Naive thymus-derived CD8-positive, alpha-beta T cell (primary cell): ENCODE results near the gene MAP2K5. TPM values are rescaled to one million over a fixed set of nuclear protein-coding genes. Genes with fewer than 3 reads are reported as not detected.

Experiments used
- ATAC-seq, 2 donors: fragments of 150-1000 bp; cut with Tn5 transposase in 1 of 2; sonication (Bioruptor Pico), chemical (Tn5 transposase) in 1 of 2; 1 replicate in 1 of 2; 2 replicates in 1 of 2; pipeline ENCODE4 v1.10.0; 2021; ENCODE audit warnings: mild to moderate bottlenecking in 2 of 2, moderate library complexity in 2 of 2
- POLR2A ChIA-PET: fragments of 350-600 bp; sonication (Branson Sonifier 250); formaldehyde crosslinking; loops from one replicate; lab custom pipeline; 2021; ENCODE audit warnings: antibody characterized with exemption; lab: Charles Lee
- DNase-seq, 10 donors: peaks; one replicate each; pipeline versions ENCODE4 v3.0.0 to v3.0.0-alpha.2; 2020 to 2022
- H3K27ac Mint-ChIP-seq, 10 donors: one replicate each; pipeline ENCODE4 v1.8.0; 2020 to 2022; ENCODE audit warnings: mild to moderate bottlenecking in 10 of 10, mixed read lengths in 10 of 10, moderate library complexity in 4 of 10, inconsistent platforms in 1 of 10
- H3K27me3 Mint-ChIP-seq, 5 donors: one replicate each; pipeline ENCODE4 v1.8.0; 2021 to 2022; ENCODE audit warnings: mixed read lengths in 5 of 5
- H3K36me3 Mint-ChIP-seq, 3 donors: one replicate each; pipeline ENCODE4 v1.8.0; 2020 to 2022; ENCODE audit warnings: mixed read lengths in 3 of 3, mild to moderate bottlenecking in 2 of 3, inconsistent platforms in 1 of 3
- H3K4me1 Mint-ChIP-seq, 4 donors: one replicate each; pipeline ENCODE4 v1.8.0; 2021 to 2022; ENCODE audit warnings: mixed read lengths in 4 of 4
- H3K4me3 Mint-ChIP-seq, 10 donors: one replicate each; pipeline ENCODE4 v1.8.0; 2020 to 2022; ENCODE audit warnings: mild to moderate bottlenecking in 10 of 10, mixed read lengths in 10 of 10, moderate library complexity in 6 of 10, inconsistent platforms in 1 of 10
- H3K9me3 Mint-ChIP-seq, 9 donors: one replicate each; pipeline ENCODE4 v1.8.0; 2020 to 2022; ENCODE audit warnings: mixed read lengths in 9 of 9, mild to moderate bottlenecking in 3 of 9, inconsistent platforms in 1 of 9, moderate library complexity in 1 of 9
- polyA plus RNA-seq, 3 donors: library from polyadenylated mRNA; unstranded; fragments of 300-500 nt; fragmentation: Illumina TruSeq; gene quantifications; one replicate each; pipeline ENCODE4 v1.2.3, GENCODE V29; 2021
- total RNA-seq, 8 experiments: library from RNA in 2 of 8; stranded (reverse) in 2 of 8; gene quantifications; one replicate each; pipeline ENCODE4 v1.2.3 and lab custom pipeline; 2021 to 2026

MAP2K5 gene
- total and polyA plus RNA-seq, 5 experiments from 2014 or later, result 17.8 to 37.6 (median 22.5) TPM

DNA sequence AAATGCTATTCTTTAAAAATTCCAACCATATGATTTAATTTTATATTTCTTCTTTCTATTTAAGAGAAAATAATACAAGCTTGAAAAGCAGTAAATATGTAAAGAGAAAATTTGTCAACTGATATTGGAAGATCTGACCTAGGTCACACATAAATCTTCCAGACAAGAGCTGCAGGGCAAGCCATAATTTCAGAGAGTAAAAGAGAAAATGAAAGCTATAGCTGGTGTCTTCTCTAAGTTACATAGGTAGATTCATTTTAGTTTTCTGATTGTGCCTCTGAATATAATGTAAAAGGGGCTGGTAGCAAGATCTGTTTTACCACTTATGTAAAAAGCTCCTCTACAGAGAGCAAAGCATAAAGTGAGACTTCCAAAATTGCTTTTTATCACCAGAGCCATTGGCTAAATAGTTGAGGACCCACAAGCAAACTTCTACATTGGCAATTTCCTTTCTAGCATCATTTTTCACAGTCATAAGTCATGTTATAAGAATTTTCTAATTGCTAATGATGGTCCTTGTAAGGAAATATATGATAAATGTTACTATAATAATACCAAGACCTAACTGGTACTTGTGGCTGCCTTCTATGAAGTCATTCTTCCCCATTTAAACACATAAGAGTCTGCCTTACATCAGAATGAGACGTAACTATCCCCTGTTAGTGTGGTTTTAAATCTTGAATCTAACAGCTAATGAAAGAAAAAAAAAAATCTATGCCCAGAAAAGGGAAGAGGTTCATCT is 202.0 kb downstream of the MAP2K5 start:
- H3K27me3 Mint-ChIP-seq, result no peaks in the 10 kb centered on the region
- peaks cover 28 to 66% (median 58%) of the 10 kb centered on the region in 4 donors for H3K4me1 Mint-ChIP-seq
- H3K9me3 Mint-ChIP-seq, result no peaks in the 10 kb centered on the region
- peak in 1 of 2 donors; percentile 51 for ATAC-seq
- H3K36me3 Mint-ChIP-seq, result peaks cover 0 to 4% (median 2%) of the 10 kb centered on the region in 3 donors
- peak overlapping the region; percentile 20 to 92 (median 78) for H3K27ac Mint-ChIP-seq
- no peak for DNase-seq
- POLR2A ChIA-PET, result interaction anchor here (0.6 to 1.7 kb wide), 3 partner anchors 11 to 17 kb away, joined by 3 to 7 read pairs (median 3); no protein-coding TSS in a partner anchor
- peak overlapping the region; percentile 8 to 77 (median 64) for H3K4me3 Mint-ChIP-seq

DNA sequence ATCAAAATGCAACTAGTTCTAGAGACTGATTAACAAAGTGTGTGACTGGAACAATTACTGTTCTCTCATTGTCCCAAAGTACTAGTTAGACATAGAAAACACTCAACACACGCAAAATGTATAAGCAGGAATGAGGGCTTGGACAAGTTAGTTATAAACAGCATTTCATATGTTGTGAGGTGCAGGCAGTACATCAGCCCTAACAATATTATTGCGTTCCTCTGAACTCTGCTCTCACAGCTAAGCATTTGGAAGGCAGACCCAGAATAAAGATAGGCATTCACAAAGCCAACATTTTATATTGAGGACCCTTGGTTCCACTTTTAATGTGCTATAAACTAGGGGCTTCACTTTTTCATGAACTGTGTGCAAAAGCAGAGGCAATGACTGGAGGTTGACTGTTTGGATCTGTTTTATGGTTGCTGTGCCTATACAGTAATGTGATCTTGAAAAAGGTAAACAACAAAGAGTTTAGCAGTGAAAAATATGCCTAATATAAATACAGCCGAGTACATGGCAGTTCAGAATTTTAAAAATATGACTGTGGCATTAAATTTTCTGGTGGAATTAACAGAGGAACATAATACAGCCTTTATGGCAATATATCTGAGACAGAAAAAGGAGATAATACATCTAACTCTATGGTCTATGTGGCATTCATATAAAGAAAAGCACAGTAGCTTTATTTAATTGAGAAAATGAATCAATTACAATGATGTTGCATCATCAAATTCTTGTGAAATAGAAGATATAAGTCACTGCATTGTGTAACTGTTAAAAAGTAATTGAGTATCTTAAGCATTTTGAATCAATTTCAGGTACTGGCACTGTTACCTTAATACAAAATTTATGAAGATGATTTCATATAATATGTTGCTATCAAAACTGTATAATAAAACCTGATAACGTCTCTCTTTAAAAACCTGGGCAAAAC is 202.8 kb downstream of the MAP2K5 start:
- POLR2A ChIA-PET, result interaction anchor here (0.6 to 1.7 kb wide), 3 partner anchors 10 to 16 kb away, joined by 3 to 7 read pairs (median 3); no protein-coding TSS in a partner anchor
- peaks cover 0 to 4% (median 0%) of the 10 kb centered on the region in 3 donors for H3K36me3 Mint-ChIP-seq
- H3K4me1 Mint-ChIP-seq, result peaks cover 31 to 70% (median 61%) of the 10 kb centered on the region in 4 donors
- H3K4me3 Mint-ChIP-seq, result peak overlapping the region; percentile 2 to 77 (median 62)
- DNase-seq, result no peak
- H3K27me3 Mint-ChIP-seq, result no peaks in the 10 kb centered on the region
- H3K27ac Mint-ChIP-seq, result peak overlapping the region; percentile 20 to 87 (median 78)
- no peaks in the 10 kb centered on the region for H3K9me3 Mint-ChIP-seq
- ATAC-seq, result no peak

DNA sequence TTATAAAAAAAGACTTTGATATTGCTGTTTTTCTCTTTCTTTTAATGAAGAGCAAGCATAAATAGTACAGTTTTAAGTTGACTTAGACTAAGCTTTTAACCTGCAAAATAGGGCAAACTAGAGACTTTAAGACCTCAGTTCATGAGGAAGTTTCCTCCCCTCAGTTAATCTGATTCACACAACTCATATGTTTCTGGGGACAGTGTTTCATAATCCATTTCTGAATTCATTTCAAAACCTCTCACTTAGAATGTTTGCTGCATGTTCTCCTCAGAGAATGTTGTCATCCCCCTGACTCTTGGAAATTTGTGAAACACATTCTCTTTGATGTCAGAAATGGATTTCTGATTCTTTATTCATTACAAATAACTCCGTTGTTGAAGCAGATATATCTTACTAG is 203.5 kb downstream of the MAP2K5 start:
- Mint-ChIP-seq H3K4me1 (peaks cover 34 to 73% (median 67%) of the 10 kb centered on the region in 4 donors), H3K9me3 (no peaks in the 10 kb centered on the region), H3K27ac (peak overlapping the region in 9 of 10 donors; percentile 6 to 86 (median 64)), H3K27me3 (no peaks in the 10 kb centered on the region), H3K36me3 (peaks cover 0 to 4% (median 0%) of the 10 kb centered on the region in 3 donors), H3K4me3 (peak overlapping the region; percentile 17 to 77 (median 56))
- DNase-seq, result no peak
- POLR2A ChIA-PET, result interaction anchor here (1.1 kb wide), 1 partner anchor 10 kb away, joined by 3 read pairs; no protein-coding TSS in a partner anchor
- peak in 1 of 2 donors; percentile 50 for ATAC-seq

DNA sequence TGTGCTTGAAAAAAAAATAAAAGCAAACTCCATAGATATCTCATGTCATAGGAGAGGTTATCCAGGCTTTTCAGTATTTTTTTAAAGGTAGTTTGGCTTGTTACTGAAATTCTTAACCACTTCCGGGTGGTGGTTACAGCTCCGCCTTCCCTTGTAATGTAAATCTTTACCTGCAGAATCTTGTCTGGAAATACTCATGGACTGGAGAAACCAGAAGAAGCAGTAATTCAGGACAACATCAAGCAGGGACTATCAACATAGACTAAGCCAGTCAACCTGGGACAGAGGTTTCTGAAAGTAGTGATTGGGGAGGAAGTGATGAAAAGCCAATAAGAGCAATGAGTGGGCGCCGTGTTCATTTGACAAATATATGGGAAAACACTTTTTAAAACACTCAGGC is 203.9 kb downstream of the MAP2K5 start:
- Mint-ChIP-seq H3K36me3 (peaks cover 0 to 4% (median 2%) of the 10 kb centered on the region in 3 donors), H3K9me3 (no peaks in the 10 kb centered on the region), H3K4me1 (peaks cover 31 to 73% (median 63%) of the 10 kb centered on the region in 4 donors), H3K4me3 (peak overlapping the region; percentile 17 to 77 (median 56)), H3K27me3 (no peaks in the 10 kb centered on the region), H3K27ac (peak overlapping the region; percentile 6 to 86 (median 62))
- DNase-seq, result peak in 1 of 10 donors; percentile 27
- POLR2A ChIA-PET, result interaction anchor here (0.6 to 1.1 kb wide), 2 partner anchors 9 kb away, joined by 3 read pairs; no protein-coding TSS in a partner anchor
- ATAC-seq, result peak in 1 of 2 donors; percentile 57

DNA sequence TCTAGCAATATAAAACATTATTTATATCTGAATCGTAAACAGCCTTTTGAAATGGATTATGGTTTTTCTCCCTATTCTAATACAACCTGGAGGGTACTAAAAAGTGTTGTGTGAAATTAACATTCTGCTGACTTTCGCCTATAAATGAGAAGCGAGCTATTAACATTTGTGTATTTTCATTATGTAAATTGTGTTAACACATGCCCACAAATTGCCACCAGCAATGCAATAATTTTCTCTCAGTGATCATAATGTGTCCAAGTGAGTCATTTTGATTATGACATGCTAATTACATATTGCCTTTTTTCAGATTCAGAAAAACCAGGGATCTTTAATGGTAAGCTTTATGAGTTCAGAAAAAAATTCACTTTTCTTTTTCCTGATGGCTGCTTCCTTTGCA is 205.4 kb downstream of the MAP2K5 start:
- DNase-seq (no peak), ATAC-seq (no peak)
- Mint-ChIP-seq H3K9me3 (no peaks in the 10 kb centered on the region), H3K27me3 (no peaks in the 10 kb centered on the region), H3K4me3 (no peak overlapping the region), H3K27ac (no peak overlapping the region), H3K4me1 (peaks cover 29 to 62% (median 55%) of the 10 kb centered on the region in 4 donors), H3K36me3 (peaks cover 0 to 4% (median 4%) of the 10 kb centered on the region in 3 donors)
- POLR2A ChIA-PET, result interaction anchor here (0.8 kb wide), 1 partner anchor 10 kb away, joined by 3 read pairs; no protein-coding TSS in a partner anchor

DNA sequence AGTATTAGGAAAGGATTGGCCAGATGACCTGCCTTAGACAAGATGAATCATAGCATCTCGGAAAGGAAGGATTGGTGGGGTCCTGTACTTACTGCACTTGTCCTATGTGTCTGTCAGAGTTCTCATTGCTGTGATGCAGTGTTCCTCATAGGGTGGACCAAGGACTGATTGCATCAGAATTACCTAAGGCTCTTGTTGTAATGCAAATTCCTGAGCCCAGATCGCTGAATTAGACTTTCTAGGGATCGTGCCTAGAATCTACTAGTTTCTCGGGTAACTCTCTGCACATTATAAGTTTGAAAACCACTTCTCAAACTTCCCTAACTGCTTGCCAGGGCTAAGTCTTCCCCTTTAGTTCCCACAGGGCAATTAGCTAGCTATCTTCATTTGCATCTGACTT is 207.9 kb downstream of the MAP2K5 start:
- POLR2A ChIA-PET, result no interaction called here
- H3K9me3 Mint-ChIP-seq, result no peaks in the 10 kb centered on the region
- no peaks in the 10 kb centered on the region for H3K27me3 Mint-ChIP-seq
- DNase-seq, result no peak
- no peak for ATAC-seq
- peaks cover 0 to 6% (median 4%) of the 10 kb centered on the region in 3 donors for H3K36me3 Mint-ChIP-seq
- peak overlapping the region in 4 of 10 donors; percentile 30 to 69 (median 45) for H3K4me3 Mint-ChIP-seq
- H3K4me1 Mint-ChIP-seq, result peaks cover 29 to 65% (median 53%) of the 10 kb centered on the region in 4 donors
- H3K27ac Mint-ChIP-seq, result peak overlapping the region in 5 of 10 donors; percentile 11 to 78 (median 51)

DNA sequence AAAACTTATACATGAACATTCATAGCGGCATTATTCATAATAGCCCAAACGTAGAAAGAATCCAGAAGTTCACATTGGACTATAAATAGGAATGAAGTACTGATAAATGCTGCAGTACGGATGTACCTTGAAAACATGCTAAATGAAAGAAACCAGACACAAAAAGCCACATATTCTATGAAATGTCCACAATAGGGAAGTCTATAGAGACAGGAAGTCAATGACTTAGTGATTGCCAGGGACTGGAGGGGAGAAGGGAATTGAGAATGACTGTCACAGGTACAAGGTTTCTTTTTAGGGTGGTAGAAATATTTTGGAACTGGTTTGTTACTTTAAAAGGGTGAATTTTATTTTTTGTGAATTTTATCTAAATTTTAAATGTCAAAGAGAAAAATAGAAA is 211.4 kb downstream of the MAP2K5 start:
- H3K27me3 Mint-ChIP-seq, result no peaks in the 10 kb centered on the region
- POLR2A ChIA-PET, result interaction anchor here (1.0 to 1.2 kb wide), 2 partner anchors 12 to 212 kb away, joined by 3 to 4 read pairs; partner anchors contain the start of gene MAP2K5
- no peak for DNase-seq
- H3K4me1 Mint-ChIP-seq, result peaks cover 47 to 76% (median 65%) of the 10 kb centered on the region in 4 donors
- ATAC-seq, result no peak
- H3K9me3 Mint-ChIP-seq, result no peaks in the 10 kb centered on the region
- peak overlapping the region in 6 of 10 donors; percentile 0 to 57 (median 30) for H3K27ac Mint-ChIP-seq
- peaks cover 0 to 6% (median 0%) of the 10 kb centered on the region in 3 donors for H3K36me3 Mint-ChIP-seq
- H3K4me3 Mint-ChIP-seq, result peak overlapping the region in 2 of 10 donors; percentile 4 to 7

DNA sequence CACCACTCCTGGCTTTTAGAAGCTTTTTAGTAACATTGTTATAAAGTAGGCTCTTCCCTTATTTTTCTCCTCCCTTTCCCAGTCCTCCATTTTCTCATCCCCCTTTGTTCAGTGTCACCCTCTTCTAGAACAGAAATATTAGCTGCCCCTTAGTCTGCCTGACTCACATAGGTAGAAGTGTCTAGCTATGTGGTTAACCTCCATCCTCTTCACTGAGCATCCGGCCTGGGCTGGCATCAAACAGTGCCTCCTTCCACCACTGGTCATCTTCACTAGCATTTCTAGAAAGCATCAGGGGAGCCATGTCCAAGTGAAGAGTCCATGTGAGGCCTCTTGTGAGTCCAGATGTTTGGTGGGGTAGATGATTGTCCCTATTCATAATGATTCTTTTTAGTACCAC is 212.8 kb downstream of the MAP2K5 start:
- ATAC-seq (no peak), DNase-seq (no peak)
- Mint-ChIP-seq H3K27me3 (no peaks in the 10 kb centered on the region), H3K27ac (peak overlapping the region in 9 of 10 donors; percentile 29 to 83 (median 54)), H3K9me3 (no peaks in the 10 kb centered on the region), H3K36me3 (peaks cover 0 to 6% (median 0%) of the 10 kb centered on the region in 3 donors), H3K4me1 (peaks cover 43 to 81% (median 72%) of the 10 kb centered on the region in 4 donors), H3K4me3 (peak overlapping the region in 6 of 10 donors; percentile 7 to 69 (median 24))
- POLR2A ChIA-PET, result interaction anchor here (0.8 to 1.8 kb wide), 3 partner anchors 9 to 213 kb away, joined by 3 to 7 read pairs (median 4); partner anchors contain the start of gene MAP2K5

DNA sequence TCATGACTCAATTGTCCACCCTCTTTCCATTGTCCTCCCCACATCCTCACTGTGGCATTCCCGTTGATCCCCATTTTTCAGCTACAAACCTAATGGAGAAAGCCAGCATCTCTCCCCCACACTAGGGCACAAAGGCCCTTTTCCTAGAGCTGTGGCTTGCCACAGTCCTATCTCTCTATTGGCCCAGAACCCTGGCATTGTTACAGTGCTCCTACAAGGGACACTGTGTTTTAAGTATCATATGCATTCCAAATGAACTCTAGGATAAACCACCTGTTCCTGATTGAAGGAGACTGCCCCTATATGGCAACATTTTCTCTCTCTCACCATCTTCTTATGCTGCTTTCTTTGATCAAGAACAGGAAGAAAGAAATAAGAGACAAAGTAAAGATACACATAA is 213.4 kb downstream of the MAP2K5 start:
- no peak for DNase-seq
- no peak for ATAC-seq
- H3K9me3 Mint-ChIP-seq, result no peaks in the 10 kb centered on the region
- peaks cover 38 to 80% (median 67%) of the 10 kb centered on the region in 4 donors for H3K4me1 Mint-ChIP-seq
- H3K4me3 Mint-ChIP-seq, result peak overlapping the region in 6 of 10 donors; percentile 7 to 42 (median 22)
- peaks cover 0 to 6% (median 0%) of the 10 kb centered on the region in 3 donors for H3K36me3 Mint-ChIP-seq
- H3K27me3 Mint-ChIP-seq, result no peaks in the 10 kb centered on the region
- POLR2A ChIA-PET, result interaction anchor here (0.8 to 1.8 kb wide), 2 partner anchors 10 to 11 kb away, joined by 3 to 7 read pairs; no protein-coding TSS in a partner anchor
- peak overlapping the region; percentile 11 to 85 (median 60) for H3K27ac Mint-ChIP-seq

DNA sequence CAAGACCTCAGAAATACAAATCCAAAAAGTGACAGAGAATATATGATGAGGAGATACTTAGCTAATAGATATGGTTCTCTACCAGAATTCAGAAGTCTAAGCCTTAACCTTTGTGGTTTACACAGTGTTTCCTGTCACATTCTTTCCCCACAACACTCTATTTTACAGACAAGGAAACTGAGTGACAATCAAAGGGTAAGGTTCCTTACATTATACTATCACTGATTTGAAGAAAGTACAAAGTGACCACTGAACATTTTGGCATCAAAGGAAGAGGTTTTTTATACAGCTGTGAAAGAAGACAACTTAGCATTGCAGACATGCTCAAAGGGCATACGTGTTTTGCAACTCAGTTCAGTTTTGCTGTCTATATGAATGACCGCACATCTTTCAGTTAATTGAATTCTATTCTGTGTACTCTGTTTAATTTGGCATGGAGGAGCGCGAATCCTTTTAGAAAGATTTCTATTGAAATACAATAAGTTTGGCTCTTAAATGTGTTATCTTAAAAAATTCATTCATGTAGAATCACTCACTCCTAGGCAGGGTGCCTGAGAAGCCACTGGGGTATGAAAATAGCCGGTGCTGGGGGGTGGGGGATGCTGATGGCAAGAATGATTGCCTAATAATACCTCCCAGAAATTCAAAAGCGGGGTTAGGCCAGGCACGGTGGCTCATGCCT is 216.3 kb downstream of the MAP2K5 start:
- Mint-ChIP-seq H3K27me3 (no peaks in the 10 kb centered on the region), H3K9me3 (no peaks in the 10 kb centered on the region), H3K27ac (peak overlapping the region; percentile 16 to 87 (median 82)), H3K4me1 (peaks cover 47 to 92% (median 89%) of the 10 kb centered on the region in 4 donors), H3K4me3 (peak overlapping the region; percentile 4 to 81 (median 66)), H3K36me3 (no peaks in the 10 kb centered on the region)
- peak; percentile 80 to 84 for ATAC-seq
- peak in 4 of 10 donors; percentile 19 to 83 (median 64) for DNase-seq
- POLR2A ChIA-PET, result interaction anchor here (0.7 to 1.2 kb wide), 3 partner anchors 14 to 295 kb away, joined by 3 to 4 read pairs (median 4); partner anchors contain the start of gene PIAS1

DNA sequence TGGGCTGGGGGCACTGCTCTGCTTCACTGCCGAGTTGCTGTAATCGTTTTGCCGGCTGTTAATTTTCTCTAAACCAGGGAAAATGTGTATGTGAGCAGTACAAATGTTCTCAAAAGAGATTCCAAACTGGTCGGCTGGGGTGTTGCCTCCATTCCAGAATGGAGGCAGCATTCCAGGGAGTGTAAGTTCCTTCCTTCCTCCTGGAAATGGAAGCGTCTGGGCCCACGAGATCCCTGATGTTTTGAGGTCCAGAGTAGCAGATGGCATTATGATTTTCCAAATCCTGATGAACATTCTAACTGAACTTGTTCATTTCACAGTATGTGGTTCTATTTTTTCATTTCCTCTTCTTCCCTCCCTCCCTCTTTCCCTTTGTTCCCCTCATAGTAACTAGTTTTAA is 218.4 kb downstream of the MAP2K5 start:
- POLR2A ChIA-PET, result no interaction called here
- peaks cover 35 to 83% (median 76%) of the 10 kb centered on the region in 4 donors for H3K4me1 Mint-ChIP-seq
- H3K9me3 Mint-ChIP-seq, result no peaks in the 10 kb centered on the region
- H3K27ac Mint-ChIP-seq, result peak overlapping the region in 7 of 10 donors; percentile 7 to 88 (median 75)
- DNase-seq, result no peak
- H3K27me3 Mint-ChIP-seq, result no peaks in the 10 kb centered on the region
- no peak for ATAC-seq
- H3K4me3 Mint-ChIP-seq, result peak overlapping the region in 6 of 10 donors; percentile 16 to 66 (median 44)
- peaks cover 0 to 6% (median 0%) of the 10 kb centered on the region in 3 donors for H3K36me3 Mint-ChIP-seq
